ENCODE results near the gene HIBADH. TPM values are rescaled to one million over a fixed set of nuclear protein-coding genes. Genes with fewer than 3 reads are reported as not detected.

The HIBADH gene
- total and polyA plus RNA-seq, 2 of the 4 experiments (the other 2 are of a cell fraction) = 36.6 to 52.5 TPM

- peaks cover 22 to 25% of the 10 kb centered on the region in 2 experiments for H3K79me1 ChIP-seq (ENCODE audit: low read depth in 1 of 2, low read length in 2 of 2)
- no peak for ATAC-seq (ENCODE audit: low read depth)
- H4K20me1 ChIP-seq (ENCODE audit: insufficient read depth, low read length) = no peaks in the 10 kb centered on the region
- H2BK120ac ChIP-seq (ENCODE audit: low read depth, low read length) = no peak overlapping the region
- no peak overlapping the region for H3K23ac ChIP-seq (ENCODE audit: low read depth, low read length)
- no peak for TF ChIP-seq BHLHE40 (IDR thresholded peaks at IDR 0.05; ENCODE audit: low read depth, low read length)
- TF ChIP-seq POLR2A (IDR thresholded peaks at IDR 0.05; ENCODE audit: low read depth, low read length) = no peak
- TF ChIP-seq RAD21 (IDR thresholded peaks at IDR 0.05; ENCODE audit: low read length) = no peak
- no peak for TF ChIP-seq NFE2L2 (IDR thresholded peaks at IDR 0.05; ENCODE audit: low read depth, low read length)
- TF ChIP-seq RCOR1 (IDR thresholded peaks at IDR 0.05; ENCODE audit: insufficient replicate concordance, low read length) = no peak
- no peak for TF ChIP-seq RFX5 (IDR thresholded peaks at IDR 0.05; ENCODE audit: low read depth, low read length)
- no peak for TF ChIP-seq USF2 (IDR thresholded peaks at IDR 0.05; ENCODE audit: low read depth, low read length)
- TF ChIP-seq FOS (IDR thresholded peaks at IDR 0.05; ENCODE audit: low read depth, low read length) = no peak
- TF ChIP-seq CTCF (conservative IDR thresholded peaks at IDR 0.05; ENCODE audit: low read depth, low read length) = no peak
- TF ChIP-seq SMC3 (IDR thresholded peaks at IDR 0.05; ENCODE audit: low read depth, low read length) = no peak
- H3K9me1 ChIP-seq (ENCODE audit: insufficient read depth, low read length) = peaks cover 4% of the 10 kb centered on the region; the same call in 1 of the 2 replicates
- no peaks in the 10 kb centered on the region for H3K27me3 ChIP-seq (ENCODE audit: control insufficient read depth, insufficient read depth, low read length)
- no peak overlapping the region for H2BK20ac ChIP-seq (ENCODE audit: low read depth, low read length)
- no peaks in the 10 kb centered on the region for H3K9me3 ChIP-seq (ENCODE audit: control insufficient read depth, insufficient read depth, low read length)
- no peak overlapping the region for H4K8ac ChIP-seq (ENCODE audit: low read depth in 2 of 2, low read length in 2 of 2)
- H3K4me1 ChIP-seq (ENCODE audit: control insufficient read depth, insufficient read depth, low read length) = peaks cover 5% of the 10 kb centered on the region
- no peak overlapping the region for H2AK5ac ChIP-seq (ENCODE audit: low read depth, low read length)
- H2AK9ac ChIP-seq (replicated peaks; ENCODE audit: low read depth, low read length, poor library complexity) = no peak overlapping the region
- BruUV-seq (replicated peaks) = no TSS peak
- CTCF ChIA-PET = no interaction called here
- intact Hi-C loops (cut with micrococcal nuclease) (no loop called here), in situ Hi-C loops (cut with MboI; ENCODE audit: low sequenced_read_pairs) (no loop called here), dilution Hi-C loops (cut with HindIII; ENCODE audit: low sequenced_read_pairs, unreplicated experiment) (no loop called here)
- no peak overlapping the region for H4K5ac ChIP-seq (ENCODE audit: low read depth, low read length)
- no peak overlapping the region for H2AFZ ChIP-seq (replicated peaks; ENCODE audit: low read length, poor library complexity)
- no peak overlapping the region for H3K4ac ChIP-seq (ENCODE audit: low read depth, low read length)
- DNase-seq = no peak
- H3K9ac ChIP-seq (ENCODE audit: low read depth, low read length) = no peak overlapping the region
- H2BK15ac ChIP-seq (ENCODE audit: low read depth, low read length) = no peak overlapping the region
- POLR2A ChIA-PET (ENCODE audit: unreplicated experiment) = no interaction called here
- no peak overlapping the region for H3K4me2 ChIP-seq (ENCODE audit: low read depth, low read length)
- no peak overlapping the region for H3K56ac ChIP-seq (ENCODE audit: extremely low read depth, insufficient read depth, low read length)
- no CpG with 5 or more reads among the region's 2 CpGs for WGBS, 2 experiments (ENCODE audit: extremely low coverage in 2 of 2, insufficient read length in 1 of 2)
- no peak overlapping the region for H3K4me3 ChIP-seq (ENCODE audit: insufficient read depth, low read depth, low read length)
- H4K91ac ChIP-seq (ENCODE audit: insufficient read depth, low read depth, low read length) = no peak overlapping the region
- no peak overlapping the region for H3K18ac ChIP-seq (ENCODE audit: low read depth, low read length)
- H3K27ac ChIP-seq (ENCODE audit: insufficient read depth, low read length) = no peak overlapping the region
- no peaks in the 10 kb centered on the region for H3K36me3 ChIP-seq (ENCODE audit: control insufficient read depth, insufficient read depth, low read length)
- H3K14ac ChIP-seq (replicated peaks; ENCODE audit: low read depth, low read length) = no peak overlapping the region
- no peak overlapping the region for H2BK5ac ChIP-seq (ENCODE audit: low read depth, low read length, poor library complexity, severe bottlenecking)
Measured at GRCh38 chr7:27656724-27657123, 6.0 kb downstream of the HIBADH start.

Data from IMR-90 (cell line).